GM23248 (cell line): ENCODE data around the gene TNNT1.

Experiments
- EZH2 ChIP-seq: fragments of 200-600 bp; sonication (generic); IDR thresholded peaks from 2 replicates; pipeline ENCODE4 v1.6.1; 2018; ENCODE audit warnings: antibody characterized with exemption, mild to moderate bottlenecking; ENCODE audit not compliant: insufficient read depth, poor library complexity, severe bottlenecking
- EZH2phosphoT487 ChIP-seq: fragments of 200-600 bp; sonication (generic); IDR thresholded peaks from 2 replicates; pipeline ENCODE4 v1.6.1; 2018; ENCODE audit warnings: antibody characterized with exemption, moderate library complexity, mild to moderate bottlenecking, low read depth; ENCODE audit not compliant: insufficient read depth

DNA sequence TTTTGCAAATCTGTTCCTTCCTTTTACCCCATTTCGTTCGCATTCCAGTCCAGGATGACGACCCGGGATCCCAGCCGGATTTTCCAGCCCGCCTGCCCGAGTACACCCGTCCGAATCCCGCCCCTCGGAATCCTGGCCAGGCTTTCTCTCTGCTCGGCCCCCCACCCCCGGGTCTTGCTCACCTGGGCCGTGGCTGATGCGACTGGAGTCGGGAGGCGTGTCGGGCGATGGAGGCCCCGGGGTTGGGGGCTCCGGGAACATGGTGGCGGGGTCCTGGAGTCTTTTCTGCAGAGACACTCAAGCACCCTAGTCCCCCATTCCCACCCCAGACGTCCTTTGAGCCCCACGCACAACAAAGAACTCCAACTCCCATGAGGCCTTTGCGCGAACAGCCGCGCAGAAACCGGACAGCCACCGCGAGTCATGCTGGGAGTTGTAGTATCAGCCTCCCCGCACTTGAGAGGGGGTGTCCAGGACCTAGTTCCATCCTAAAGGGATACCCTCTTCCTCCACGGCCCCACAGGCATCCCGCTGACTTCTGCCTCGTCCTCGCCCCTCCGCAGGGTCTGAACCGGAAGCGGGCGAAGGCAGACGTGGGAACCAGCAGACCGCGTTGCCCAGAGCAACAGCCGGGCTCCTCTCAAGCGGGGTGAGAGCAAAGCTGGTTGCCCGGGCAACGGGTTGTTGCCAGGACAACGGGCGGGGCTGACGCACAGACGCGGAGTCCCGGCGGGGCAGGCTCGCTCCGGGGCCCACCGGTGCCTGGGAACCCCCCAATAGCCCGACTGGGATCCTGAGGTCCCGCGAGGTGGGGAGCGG lies 30.0 kb upstream of the TNNT1 start:
- TF ChIP-seq EZH2: no peak
- no peak for TF ChIP-seq EZH2phosphoT487
